ENCODE results near the gene CX3CR1.

- TF ChIP-seq POLR2A (IDR thresholded peaks at IDR 0.05) (no peak), CTCF (IDR thresholded peaks at IDR 0.05) (no peak)
These were observed 38.3 kb downstream of the CX3CR1 start for GRCh38 chr3:39241561-39241960.

All from Peyer's patch (tissue), 4 donors.